Caki2 (cell line): Measurements from ENCODE around the gene GOSR1. TPM values are rescaled to one million over a fixed set of nuclear protein-coding genes. Genes with fewer than 3 reads are reported as not detected.
A peak's percentile ranks its signal among the peaks of the same experiment; 100 is the strongest.
"Not testable (repeated sequence)": the region's sequence is repeated elsewhere in the genome, so short reads cannot be mapped to it uniquely, and the experiment has no call there.

ENCODE experiments used
- DNase-seq: peaks from one replicate; pipeline ENCODE4 v3.0.0-alpha.2; 2015; ENCODE audit warnings: low read depth
- in situ Hi-C: cut with HindIII; loops from 2 replicates; pipeline ENCODE4 v1.10.0; 2016; ENCODE audit warnings: low sequenced_read_pairs, low pct_unique_long_range_greater_than_20kb, mixed read lengths
- total RNA-seq: library from RNA; depleted of rRNA; stranded (reverse); fragments of >200 nt; shearing (Covaris generic); gene quantifications from 2 replicates; pipeline ENCODE4 v1.2.3, GENCODE V29; 2014; ENCODE audit warnings: low replicate concordance; rRNA removed

GOSR1 gene
- total RNA-seq, result 25.8 and 44.2 TPM in 2 replicates

DNA sequence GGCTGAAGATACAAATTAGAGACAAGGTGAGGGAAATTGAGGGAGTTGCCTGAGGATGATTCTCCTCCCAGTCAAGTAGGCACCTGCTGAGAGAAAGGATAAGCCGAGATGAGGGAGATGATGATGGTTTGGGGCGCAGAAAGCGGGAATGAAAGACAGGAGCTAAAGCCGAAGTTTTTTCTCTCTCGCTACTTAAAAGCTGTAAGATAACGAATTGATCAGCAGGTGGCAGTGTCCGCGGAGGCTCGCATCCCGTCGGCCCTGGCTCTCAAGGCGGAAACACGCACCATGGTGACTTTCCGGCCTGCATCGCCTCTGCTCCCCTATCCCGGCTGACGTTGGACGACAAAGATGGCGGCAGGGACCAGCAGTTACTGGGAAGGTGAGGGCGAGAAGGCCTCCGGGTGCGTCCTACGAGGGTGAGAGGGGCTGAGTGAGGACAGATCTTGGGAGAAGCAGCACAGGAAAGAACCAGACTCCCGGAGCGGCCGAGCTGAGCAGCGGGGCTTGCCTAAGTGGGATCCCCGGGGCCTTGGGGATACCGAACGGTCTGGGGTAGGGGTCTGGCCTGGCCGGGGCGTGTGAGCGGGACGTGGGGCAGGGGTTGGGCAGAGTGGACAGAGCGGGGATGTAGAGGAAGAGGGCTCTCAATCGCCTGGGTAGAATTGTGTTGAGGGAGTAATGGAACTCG, at the start of gene GOSR1:
TSS of gene GOSR1 (plus strand) at position 326 of the 691 bp plus-strand sequence. CDS start at position 352, 26 bp downstream.
- peak; percentile 84 for DNase-seq
- in situ Hi-C loops, result no loop called here

DNA sequence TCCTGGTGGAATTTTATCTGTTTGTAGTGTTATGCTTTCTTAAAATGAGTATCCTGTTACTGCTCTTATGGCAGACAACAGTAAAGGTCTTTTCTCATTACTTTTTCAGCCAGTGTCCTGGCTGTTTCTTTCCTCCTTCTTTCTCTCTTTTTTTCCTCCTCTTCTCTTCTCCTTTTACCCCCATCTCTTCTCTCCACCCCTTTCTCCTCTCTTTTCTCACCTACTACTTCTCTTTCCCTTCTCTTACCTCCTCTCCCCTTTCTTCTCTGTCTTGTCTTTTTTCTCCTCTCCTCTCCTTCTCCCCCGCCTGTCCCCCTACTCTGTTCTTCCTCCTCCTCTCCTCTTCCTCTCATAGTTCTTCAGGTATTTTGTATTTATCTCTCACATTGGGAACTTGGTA, 49.6 kb upstream of the GOSR1 start:
- DNase-seq, result no peak
- in situ Hi-C loops, result no loop called here

DNA sequence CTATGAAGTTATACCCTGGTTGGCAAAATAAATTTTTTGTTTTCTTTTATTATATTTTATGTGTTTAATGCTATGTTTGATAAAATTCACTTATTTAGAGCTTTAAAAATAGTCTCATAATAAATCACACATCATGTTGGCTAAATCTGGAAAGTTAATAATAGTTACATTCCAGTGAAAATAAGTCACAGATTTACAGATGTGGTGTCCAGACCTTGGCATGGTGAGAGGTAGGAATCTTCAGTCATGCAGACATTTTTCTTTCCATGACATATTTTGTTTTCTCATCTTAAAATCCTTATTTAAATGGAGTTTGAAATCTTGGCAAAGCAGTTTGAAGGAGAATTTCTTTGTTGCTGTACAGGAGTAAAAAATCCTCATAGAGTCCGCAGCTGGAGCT, 48.1 kb upstream of the GOSR1 start:
- in situ Hi-C loops, result no loop called here
- DNase-seq, result no peak

DNA sequence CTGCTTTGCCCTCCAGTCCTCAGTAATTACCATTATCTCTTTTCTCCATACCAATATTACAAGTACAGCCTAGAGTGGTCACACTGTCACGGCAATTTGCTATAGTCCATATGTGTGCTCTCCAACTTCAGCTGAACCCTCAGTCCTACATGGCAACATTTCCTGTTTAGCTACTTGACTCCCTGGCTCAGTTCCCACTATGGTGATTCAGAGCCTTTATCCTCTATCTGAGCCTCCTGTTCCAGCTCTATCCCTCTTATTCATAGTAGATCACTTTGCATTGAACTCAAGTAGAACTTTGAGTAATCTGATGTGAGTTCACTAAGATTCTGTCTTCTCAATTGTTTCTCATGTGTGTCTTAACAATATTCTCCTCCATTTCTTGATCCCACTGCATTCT, 43.7 kb upstream of the GOSR1 start:
- in situ Hi-C loops, result no loop called here
- DNase-seq, result peak; percentile 50

DNA sequence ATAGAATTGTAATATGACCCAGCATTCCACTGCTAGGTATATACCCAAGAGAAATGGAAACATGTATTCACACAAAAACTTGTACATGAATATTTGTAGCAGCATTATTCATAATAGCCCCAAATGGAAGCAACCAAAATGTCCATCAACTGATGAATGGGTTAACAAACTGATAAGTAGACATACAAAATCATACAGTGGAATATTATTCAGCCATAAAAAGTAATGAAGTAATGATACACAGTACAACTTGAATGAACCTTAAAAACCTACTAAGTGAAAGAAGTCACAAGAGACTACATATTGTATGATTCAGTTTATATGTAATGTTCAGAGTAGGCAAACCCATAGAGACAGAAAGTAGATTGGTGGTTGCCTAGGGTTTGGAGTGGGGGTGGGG, 40.5 kb upstream of the GOSR1 start:
- no peak for DNase-seq
- in situ Hi-C loops, result no loop called here

DNA sequence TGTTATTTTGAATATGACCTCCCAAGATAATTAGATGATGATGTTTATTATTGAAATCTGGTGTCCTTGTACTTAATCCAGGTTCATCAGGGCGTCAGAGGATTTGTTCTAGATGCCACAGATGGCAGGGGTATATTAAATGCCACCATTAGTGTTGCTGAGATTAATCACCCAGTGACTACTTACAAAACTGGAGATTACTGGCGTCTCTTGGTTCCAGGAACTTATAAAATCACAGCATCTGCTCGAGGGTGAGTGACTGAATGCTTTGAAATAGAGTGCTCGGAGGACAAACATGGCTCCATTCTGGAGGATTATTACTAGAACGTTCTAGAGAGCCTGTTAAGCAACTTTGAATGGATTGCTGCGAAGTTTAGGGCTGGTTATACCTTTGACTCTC, 33.5 kb upstream of the GOSR1 start:
- in situ Hi-C loops, result no loop called here
- DNase-seq, result no peak

DNA sequence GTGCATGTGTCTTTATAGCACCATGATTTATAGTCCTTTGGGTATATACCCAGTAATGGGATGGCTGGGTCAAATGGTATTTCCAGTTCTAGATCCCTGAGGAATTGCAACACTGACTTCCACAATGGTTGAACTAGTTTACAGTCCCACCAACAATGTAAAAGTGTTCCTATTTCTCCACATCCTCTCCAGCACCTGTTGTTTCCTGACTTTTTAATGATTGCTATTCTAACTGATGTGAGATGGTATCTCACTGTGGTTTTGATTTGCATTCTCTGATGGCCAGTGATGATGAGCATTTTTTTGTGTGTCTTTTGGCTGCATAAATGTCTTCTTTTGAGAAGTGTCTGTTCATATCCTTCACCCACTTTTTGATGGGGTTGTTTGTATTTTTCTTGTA, 30.6 kb upstream of the GOSR1 start:
- in situ Hi-C loops, DNase-seq: not testable (repeated sequence)

DNA sequence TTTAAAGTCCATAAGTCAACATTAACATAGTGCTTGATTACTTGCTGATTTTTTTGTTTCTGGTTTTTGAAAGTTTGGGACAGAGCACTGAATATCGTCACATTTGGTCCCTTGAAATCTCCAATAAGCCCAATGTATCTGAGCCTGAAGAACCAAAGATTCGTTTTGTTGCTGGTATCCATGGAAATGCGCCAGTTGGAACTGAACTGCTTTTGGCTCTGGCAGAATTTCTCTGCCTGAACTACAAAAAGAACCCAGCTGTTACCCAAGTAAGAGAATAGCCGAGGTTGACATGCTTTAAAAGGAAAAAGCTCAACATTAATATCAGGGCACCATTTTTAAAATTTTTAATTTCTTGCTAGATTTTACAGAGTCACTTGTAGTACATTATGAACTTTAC, 27.7 kb upstream of the GOSR1 start:
- in situ Hi-C loops, result no loop called here
- DNase-seq, result no peak

DNA sequence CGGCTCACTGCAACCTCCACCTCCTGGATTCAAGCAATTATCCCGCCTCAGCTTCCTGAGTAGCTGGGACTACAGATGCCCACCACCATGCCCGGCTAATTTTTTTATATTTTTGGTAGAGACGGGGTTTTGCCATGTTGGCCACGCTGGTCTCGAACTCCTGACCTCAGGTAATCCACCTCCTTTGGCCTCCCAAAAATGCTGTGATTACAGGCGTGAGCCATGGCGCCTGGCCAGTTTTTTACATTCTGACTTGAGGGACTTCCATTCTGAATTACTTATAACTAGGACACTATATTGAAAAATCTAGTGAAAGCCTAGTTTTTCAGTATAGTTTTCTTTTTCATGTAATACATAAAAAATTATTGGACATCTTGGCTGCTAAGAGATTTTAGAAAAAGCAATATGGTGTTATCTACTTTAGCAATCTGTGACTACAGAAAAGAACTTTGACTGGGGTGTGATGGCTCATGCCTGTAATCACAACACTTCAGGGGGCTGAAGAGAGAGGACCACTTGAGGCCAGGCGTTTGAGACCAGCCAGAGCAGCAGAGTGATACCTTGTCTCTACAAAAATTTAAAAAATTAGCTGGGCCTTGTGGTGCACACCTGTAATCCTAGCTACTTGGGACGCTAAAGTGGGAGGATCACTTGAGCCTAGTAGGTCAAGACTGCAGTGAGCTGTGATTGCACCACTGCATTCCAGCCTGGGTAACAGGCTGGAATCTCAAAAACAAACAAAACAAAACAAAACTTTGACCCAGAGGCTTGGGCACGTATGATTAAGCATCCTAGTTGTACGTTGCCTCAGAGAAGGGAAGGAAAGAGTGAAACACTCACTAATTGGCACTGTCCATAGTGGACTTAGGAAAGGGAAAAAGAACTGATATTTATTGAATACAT, 26.8 kb upstream of the GOSR1 start:
- in situ Hi-C loops, result no loop called here
- DNase-seq, result peak; percentile 50

DNA sequence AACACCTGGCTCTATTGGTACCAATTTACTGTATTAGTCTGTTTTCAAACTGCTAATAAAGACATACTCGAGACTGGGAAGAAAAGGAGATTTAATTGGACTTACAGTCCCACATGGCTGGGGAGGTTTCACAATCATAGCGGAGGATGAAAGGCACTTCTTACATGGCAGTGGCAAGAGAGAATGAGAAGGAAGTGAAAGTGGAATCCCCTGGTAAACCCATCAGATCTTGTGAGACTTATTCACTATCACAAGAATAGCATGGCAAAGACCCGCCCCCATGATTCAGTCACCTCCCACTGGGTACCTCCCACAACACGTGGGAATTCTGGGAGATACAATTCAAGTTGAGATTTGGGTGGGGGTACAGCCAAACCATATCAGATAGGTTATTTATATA, 22.6 kb upstream of the GOSR1 start:
- in situ Hi-C loops, result no loop called here
- DNase-seq, result no peak

DNA sequence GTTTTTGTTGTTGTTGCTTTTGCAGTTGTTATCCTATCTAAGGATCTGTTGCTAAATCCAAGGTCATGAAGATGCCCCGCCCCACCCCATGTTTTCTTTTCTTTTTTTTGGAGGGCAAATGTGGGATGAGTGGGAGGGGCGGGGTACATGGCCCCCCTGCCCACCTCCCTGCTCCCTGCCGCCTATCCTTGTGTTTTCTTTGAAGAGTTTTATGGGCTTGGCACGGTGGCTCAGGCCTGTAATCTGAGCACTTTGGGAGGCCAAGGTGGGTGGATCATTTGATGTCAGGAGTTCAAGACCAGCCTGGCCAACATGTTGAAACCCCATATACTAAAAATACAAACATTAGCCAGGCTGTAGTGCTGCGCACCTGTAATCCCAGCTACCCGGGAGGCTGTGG, 18.8 kb upstream of the GOSR1 start:
- DNase-seq, result no peak
- in situ Hi-C loops, result no loop called here

DNA sequence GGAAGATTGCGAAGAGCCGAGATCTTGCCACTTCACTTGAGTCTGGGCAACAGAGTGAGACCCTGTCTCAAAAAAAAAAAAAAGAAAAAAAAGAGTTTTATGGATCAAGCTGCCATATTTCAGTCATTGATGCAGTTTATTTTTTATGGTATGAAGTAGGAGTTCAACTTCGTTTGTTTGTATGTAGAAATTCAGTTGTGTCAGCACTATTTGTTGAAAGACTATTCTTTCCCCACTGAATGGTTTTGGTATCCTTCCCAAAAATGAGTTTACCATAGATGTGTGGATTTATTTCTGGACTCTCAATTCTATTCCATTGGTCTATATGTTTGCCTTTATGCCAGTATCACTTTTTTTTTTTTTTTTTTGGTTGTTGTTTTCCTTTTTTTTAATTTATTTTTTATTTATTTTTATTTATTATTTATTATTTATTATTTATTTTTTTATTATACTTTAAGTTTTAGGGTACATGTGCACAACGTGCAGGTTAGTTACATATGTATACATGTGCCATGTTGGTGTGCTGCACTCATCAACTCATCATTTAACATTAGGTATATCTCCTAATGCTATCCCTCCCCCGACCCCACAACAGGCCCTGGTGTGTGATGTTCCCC, 18.3 kb upstream of the GOSR1 start:
- in situ Hi-C loops, DNase-seq: not testable (repeated sequence)

DNA sequence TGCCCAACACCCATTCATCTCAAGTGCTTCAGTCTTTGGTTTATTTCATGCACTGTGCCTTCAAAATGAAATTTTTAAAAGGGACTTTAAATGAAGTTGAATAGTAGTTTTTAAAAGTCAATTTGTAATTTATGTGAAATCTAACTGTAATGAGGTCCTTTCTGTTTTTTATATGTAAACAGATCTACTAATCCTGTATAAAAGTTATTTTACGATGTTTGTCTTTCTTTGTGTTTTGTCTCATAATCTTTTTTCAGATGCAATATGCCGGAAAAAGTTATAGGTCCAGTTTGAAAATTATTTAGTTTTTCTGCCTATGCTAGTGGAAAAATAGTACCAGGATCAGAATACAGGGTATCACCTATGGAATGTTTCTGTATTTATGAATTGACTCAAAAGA, 8.7 kb upstream of the GOSR1 start:
- in situ Hi-C loops, result no loop called here
- DNase-seq, result no peak

DNA sequence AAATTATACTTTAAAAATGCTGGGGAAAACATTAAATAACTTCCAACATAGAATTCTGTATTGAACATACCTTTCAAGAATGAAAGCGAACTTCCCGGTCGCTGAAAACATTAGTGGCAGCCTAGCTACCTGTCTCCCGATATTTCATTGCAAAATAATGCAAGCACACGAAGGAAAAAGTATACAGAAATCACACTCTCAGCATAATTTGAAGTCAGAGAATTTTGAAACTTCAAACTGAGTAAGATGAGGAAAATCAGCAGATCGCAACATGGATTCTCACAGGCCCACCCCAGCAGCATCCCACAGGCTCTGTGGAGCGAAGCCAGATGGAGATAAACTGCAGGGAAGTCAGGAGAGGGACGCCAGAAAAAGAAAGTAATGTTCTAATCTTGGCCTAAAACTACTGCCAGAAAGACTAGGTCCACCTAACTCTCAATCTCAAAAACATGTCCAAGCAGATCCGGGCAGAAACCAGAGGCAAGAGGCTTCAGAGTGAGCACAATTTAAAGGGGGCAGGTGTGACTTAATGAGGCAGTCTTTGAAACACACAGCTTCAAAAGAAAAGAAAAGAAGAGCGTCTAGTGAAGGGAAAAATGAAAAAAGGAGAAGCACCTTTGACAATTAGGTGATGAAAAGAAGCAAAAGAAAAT, 4.8 kb upstream of the GOSR1 start:
- in situ Hi-C loops, result no loop called here
- no peak for DNase-seq

DNA sequence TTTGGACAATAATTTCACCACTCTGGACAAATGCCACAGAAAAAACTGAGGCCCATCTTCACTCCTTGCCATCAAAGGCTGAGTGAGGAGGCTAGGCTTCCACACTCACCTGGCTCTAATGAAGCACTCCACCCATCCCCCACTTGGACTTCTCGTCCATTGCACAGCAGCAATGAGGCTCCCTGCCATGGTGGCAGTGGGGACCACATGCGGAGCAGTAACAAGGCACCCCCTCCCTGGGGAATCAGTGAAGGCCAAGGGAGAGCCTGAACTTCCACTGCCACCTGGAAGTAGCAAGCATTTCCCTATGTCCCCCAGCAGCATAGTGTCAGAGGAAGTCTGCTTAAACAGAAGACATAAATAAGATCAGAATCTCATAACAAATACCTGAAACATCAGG, 2.0 kb upstream of the GOSR1 start:
- DNase-seq, result no peak
- in situ Hi-C loops, result no loop called here

DNA sequence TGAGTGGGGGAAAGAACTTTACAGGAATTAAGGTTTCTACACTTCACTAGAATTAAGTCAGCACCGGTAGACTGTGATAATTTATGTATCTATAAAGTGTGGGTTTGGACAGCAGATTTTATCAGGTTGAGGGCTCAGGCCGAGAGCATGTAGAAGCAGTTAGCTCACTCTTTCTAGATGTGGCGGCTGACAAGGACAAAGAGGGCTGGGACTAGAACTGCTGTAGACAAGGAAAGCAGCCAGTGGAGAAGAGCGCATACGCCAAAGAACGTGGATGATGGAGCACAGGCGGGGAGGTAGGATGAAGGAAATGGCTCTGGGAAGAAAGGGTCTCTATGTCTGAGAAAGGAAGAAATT, 504 bp upstream of the GOSR1 start:
- in situ Hi-C loops, result no loop called here
- no peak for DNase-seq

DNA sequence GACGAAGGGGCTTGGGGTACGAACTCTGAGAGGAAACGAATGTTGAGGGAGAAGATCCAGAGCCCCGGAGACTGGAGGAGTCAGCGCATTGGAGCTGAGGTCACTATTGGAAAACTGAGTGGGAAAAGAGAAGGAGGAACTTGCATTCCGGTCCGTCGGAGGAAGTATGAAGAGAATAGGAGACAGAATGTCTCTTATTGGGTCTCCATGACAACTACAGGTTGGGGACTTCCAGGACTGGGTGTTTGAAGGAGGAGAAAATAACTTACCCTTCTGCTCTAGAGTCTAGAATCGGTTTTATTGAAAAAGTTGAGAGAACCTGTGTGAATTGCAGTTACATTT, 537 bp downstream of the GOSR1 start:
- no peak for DNase-seq
- in situ Hi-C loops, result no loop called here

DNA sequence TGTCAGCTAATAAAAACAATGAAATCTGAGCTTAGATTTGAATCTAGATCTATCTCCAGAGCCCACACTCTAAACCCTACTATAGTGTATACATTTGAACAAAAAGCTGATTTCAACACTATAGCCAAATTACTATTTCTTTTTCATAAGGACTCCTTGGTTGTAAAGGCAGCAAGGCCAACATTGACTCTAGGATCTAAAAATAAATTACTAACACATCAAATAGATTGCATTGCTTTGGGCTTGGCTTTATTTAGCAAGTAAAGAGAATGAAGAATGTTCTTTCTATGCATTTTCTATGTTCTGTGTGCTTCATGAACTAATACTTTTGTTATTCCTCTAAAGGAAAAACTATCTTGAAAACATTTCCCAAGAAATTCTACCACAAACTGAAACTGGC, 5.3 kb downstream of the GOSR1 start:
- in situ Hi-C loops, result no loop called here
- no peak for DNase-seq

DNA sequence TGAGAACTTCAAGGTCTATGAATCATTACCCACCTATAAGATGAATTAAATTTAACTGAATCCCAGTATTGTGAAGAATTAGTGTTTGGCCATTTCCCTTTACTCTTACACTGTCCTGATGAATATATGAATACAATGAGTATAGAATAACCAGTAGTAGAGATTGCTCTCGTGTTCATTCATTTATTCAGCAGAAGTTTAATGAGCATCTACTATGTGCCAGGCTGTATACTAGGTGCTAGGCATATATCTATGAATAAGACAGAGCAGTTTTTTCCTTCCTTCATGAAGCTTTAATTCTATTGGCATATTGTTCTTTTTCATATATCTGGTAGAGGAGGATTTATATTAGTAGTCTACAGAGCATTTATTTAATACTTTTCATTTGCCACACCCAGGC, 6.0 kb downstream of the GOSR1 start:
- no peak for DNase-seq
- in situ Hi-C loops, result no loop called here
